Activated gamma-delta T cell (primary cell): ENCODE measurements around the gene ALOXE3.
A peak's percentile ranks its signal among the peaks of the same experiment; 100 is the strongest.

Experiments
- DNase-seq: peaks from one replicate; lab custom pipeline; 2025; lab: John Stamatoyannopoulos, UW
- total RNA-seq, 2 donors: gene quantifications; one replicate each; lab custom pipeline; 2026; lab: John Stamatoyannopoulos, UW

Gene ALOXE3
- 0 to 0.04 reads per million in 2 donors for total RNA-seq

DNA sequence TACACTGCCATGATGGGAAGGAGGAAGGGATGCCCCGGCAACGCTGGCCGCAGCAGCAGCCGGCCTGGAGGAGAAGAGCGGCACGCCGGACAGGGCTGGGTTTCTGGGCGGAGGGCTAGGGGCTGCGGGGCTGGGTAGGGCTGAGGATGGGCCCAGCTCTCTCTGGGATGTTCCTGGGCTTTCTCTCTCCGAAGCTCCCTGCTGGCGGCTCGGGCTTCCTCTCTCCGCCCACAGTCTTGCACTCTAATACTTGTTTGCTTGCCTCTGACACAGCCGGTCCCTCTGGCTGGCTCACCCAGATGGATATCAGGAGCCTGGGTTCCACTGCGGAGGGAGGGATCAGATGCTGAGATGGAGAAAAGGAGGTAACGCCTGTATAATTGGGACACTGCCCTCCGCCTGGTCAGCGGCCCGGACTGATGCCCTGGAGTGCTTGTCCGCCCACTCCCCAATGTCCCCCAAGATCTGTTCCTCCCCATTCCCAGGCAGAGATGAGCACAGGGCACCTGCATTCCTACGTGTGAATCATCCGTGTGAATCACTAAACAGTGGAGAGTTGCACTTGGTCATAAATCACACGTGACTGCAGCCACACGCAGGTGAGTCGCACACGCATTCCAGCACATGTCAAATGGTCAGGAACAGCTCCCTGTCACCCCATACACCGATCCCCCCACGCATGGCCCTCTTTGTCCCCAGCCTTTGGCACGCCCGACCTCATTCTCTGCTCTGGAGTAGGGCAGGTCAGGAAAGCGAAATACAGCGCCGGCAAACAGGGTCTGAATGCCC is at the start of gene ALOXE3:
TSS of gene ALOXE3 (minus strand) at position 535 of the 789 bp plus-strand sequence. CDS start at position 11, 524 bp downstream.
- no peak for DNase-seq

DNA sequence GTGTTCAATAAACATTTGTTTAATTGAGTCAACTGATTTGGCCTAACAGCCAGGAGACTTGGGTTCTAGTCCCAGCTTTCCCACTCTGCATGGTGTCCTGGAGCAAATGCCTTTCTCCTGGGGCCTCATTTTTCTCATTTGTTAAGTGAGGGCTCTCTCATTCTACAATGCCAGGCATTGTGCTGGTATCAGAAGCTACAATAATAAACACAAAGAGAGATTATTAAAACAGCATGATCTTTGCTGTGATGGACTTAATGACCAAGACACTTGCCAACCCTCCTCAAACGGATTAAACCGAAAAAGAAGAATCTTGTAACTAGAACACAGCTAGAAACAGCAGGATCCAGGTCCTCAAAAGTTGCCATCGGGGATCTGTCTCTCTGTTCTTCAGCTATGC is 49.2 kb upstream of the ALOXE3 start:
- DNase-seq: no peak

DNA sequence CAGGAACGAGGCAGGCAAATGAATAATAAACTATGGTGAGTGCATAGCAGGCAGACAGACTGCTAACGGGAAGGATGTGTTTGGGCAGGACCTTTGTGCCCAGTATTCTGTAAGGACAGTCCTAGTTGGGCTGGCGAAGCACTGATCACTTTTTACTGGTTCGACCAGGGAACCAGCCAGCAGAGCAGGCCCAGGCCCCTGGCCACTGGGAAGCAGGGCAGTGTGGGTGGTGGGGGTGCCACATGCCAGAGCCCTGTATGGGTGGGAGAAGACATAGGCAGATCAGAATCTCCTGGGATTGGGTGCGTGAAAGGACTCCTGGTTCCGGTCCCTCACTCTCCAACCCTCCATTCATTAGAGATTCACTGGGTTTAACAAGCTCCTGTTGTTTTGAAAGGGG is 48.4 kb upstream of the ALOXE3 start:
- no peak for DNase-seq

DNA sequence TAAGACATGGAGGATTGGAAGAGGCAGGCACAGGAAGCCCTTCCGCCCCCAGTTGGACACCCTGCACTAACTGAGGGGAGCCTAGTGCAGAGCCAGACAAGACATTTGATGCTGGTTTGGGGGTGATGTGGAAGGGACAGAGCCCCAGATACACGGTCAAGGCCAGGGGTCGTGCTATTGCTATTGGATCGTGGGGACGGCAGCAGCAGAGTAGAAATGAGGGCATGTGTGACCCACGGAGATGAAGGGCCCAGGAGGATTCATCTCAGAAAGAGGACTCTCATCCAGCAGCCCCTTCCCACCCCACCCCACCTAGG is 46.5 kb upstream of the ALOXE3 start:
- no peak for DNase-seq

DNA sequence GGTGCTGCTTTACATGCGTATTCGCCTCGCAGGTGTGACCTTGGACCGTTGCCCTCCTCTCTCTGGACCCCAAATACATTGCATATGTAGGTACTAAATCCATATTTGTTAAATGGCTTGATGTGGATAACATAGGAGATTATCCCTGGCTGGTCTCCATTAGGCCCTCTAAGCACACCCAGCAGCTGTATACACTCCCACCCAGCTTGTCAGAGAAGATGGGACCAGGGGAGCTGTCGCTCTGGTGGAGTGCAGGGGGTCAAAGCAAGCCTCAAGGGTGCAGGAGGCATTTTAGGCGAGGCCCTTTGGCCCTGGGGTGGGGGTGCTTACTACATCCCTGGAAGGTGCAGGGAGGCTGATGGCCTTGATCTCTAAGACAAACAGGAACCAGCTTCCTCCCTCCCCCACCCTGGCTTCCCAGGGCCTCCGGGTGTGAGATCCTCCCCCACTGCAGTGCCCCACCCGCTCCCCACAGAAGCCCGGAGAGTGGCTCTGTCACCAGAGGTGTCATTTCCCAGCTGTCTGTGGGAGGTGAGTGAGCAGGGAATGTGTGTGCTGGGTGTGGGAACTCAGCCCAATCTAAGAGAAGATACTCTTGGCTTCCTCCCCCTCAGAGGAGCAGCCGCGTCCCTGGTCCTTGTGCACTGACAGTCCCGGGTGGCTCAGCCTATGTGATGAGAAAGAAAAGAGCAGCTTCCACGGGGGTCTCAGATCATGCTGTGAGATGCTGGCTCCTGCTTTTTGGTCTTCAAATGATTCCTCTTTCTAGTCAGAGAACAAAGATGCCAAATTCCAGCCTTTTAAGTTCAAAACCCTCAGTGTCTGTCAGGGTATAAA is 45.9 kb upstream of the ALOXE3 start:
- DNase-seq: peak; percentile 51

DNA sequence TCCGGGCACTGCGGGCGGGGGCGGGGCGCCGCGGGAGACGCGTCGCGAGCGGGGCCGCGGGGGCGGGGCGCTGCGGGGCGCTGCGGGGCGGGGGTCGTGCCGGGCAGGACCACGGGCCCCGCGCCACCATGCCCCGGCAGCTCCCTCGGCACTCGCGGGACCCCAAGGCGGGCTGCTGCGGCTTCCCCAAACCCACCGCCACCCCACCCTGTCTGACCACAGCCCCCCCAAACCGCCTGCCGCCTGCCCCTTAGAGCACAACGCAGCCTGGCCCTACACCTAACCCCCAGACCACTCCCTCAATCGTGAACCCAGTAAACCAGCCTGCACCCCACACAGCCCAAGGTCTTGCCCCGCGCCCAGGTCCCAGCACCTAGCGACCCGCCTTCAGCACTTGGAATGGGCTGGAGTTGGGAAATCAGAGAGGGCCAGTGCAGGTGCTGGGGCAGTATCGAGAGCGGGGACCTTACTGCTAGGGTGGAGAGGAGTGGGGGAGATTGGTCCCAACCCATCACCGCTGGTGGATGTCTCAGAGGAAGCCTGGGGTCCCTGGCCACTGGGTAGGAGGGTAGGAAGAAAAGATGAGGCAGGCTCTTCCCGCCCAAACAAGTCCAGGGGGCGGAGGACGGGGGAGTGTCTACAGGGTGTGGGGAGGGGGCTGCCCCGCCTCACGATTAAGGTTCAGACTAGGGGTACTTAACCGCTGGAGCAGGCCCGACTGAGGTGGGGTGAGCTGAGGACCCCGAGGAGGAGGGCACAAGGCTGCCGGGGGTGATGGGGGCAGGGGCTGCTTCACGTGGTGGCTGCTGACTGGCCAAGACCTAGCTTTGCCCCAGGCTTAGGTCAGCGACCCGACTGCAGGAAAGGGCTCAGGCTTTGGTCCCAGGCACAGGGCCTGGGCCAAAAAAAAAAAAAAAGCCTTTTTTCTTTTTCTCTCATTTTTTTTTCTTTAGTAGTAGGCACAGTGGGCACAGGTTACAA is 45.0 kb upstream of the ALOXE3 start:
- no peak for DNase-seq

DNA sequence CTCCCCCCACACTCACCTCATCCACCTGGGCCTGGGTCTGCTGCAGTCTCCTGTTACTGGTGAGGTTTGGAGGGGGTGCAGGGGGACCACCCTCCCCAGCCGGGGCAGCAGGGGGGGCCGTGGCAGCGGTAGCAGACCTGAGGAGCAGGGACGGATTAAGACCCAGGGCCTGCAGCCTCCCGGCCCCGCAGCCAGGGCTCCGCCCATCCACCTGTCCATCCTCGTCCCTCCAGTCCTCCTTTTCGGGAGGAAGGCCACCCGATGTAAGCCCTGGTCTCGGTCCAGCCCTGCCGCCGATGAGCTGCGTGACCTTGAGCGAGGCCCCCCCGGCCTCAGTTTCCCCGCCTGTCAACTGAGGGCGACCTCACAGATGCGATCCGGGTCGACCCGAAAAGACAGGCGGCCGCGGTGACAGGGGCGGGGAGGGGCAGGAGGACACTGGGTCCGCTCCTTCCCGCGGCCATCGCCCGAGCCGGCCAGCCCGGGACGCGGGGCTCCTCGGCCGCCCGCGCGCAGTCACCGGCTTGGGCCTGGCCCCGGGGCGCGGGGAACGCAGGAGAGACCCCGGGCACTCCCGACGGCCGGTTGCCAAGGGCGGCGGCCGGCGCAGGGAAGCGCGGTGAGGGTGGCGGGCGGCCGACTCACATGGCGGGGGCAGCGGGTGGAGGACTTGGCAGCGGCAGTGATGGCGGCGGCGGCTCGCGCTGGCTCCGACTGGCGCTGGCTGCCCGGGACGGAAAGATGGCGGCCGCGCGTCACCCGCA is 44.1 kb upstream of the ALOXE3 start, which contains the start of gene VAMP2:
TSS of gene VAMP2 (minus strand) at position 716 of the 764 bp plus-strand sequence. CDS start at position 647, 69 bp downstream.
- peak; percentile 83 for DNase-seq

DNA sequence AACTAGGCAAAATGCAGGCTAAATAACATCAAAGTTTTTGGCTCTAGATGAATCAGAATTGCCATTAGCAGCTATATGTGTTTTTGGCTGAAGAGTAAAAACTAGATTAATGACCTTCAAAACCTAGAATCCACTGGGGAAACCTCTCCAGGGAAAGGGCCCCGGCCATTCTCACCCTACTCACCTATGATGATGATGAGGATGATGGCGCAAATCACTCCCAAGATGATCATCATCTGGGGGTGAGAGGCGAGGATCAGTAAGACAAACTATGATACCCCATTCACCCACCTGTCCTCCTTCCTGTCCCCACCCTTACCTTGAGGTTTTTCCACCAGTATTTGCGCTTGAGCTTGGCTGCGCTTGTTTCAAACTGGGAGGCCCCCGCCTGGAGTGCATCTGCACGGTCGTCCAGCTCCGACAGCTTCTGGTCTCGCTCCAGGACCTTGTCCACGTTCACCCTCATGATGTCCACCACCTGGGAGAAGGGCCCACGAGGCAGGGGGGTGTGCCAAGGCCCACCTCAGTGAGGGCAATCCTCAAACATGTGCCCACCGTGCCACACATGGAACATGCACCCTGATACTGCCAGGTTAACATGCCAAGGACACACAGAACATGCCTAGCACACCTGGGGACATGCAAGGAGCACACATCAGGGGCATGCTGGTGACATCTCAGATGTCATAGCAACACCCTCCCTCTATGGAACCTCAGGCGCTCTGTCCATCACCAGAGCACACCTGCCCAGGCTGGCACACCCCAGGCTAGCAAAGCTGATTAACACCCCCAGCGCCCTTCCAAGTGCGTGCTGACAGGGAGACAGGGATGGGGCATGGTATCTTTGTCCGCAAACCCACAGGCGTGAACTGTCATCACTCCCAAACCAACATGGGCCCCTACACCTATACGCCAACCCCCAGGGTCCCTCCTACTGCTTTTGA is 43.2 kb upstream of the ALOXE3 start:
- DNase-seq: no peak

DNA sequence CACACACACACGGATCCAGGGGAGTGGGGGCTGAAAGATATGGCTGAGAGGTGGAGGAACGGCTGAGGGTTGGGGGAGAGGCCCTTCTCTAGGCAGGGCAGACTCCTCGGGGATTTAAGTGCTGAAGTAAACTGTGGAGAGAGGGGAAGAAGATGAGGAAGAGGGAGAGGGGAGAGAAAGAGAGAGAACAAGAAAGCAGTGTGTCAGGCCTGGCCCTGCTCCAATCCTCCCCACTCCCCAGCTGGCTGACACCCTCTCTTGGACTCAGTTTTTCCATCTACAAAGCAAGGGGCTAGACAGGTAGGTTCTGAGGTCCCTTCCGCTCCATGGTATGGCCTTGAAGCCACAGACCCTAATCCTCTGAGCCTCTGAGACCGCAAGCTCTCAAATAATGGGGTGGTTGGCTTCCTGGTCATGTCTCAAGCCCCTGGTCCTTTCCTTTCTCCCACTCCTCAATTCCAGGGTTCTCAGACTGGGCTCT is 42.5 kb upstream of the ALOXE3 start:
- no peak for DNase-seq

DNA sequence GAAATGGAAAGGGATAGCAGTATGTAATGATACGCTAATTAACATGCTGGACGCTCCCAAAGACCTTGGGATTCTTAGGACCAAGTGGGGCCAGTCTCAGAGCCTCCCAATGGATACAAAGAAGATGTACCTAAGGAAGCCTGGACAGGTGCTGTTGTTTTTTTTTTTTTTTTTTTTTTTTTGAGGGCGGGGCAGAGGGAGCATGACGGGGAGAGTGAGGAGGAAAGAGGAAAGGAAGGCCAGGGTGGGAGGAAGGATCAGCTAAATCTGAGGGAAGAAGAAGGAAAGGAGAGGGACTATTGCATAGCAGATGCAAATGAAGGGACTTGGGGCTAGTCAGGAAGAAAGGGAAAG is 41.9 kb upstream of the ALOXE3 start:
- DNase-seq: no peak

DNA sequence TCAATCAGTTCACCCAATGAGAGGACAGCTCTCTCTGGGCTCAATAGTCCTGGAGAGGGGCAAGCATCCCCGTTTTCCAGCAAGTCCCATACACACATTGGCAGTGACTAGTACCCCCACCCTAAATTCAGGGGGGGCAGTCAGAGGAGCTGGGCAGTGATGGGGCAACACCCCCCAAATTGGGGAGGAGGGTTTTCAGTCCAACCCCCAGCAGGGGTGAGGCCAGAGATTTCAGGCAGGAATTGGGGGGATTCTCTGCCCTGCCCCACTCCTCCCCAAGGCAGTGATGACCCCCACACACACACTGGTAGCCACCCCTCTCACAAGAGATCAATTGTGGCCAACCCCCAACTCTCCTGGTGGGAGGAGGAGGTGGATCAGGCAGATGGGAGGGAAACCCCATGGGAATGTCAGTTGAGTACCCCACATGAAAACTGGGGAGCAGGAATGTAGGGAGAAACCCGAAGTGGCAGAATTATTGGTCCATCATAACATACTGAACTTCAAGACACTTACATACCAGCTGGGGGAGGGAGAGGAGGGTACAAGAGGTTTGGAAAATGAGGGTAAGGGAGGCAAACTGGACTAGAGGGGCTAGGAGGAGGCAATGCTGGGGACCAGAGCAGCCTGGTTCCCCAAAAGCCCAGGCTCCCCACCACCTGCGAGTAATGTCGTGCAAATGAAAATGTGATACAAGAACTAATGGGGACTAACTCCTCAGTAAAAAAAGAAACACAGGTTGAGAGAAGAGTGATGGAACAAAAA is 41.3 kb upstream of the ALOXE3 start:
- no peak for DNase-seq

DNA sequence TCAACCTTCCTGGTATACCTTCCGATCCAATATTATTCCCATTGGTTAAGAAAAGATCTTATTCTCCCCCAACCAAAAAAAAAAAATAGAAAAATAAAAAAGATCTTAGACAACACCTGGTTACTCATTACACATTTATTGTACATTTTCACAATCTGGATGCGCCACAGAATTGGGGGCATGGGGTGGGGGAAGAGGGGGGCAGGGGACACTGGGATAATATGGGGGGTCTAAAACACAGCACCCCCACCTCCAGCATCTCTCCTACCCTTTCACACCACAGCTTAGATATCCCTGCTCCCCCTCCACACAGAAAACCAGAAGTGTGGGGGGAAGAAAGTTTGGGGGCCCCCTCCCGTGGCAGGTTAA is 40.7 kb upstream of the ALOXE3 start:
- DNase-seq: no peak

DNA sequence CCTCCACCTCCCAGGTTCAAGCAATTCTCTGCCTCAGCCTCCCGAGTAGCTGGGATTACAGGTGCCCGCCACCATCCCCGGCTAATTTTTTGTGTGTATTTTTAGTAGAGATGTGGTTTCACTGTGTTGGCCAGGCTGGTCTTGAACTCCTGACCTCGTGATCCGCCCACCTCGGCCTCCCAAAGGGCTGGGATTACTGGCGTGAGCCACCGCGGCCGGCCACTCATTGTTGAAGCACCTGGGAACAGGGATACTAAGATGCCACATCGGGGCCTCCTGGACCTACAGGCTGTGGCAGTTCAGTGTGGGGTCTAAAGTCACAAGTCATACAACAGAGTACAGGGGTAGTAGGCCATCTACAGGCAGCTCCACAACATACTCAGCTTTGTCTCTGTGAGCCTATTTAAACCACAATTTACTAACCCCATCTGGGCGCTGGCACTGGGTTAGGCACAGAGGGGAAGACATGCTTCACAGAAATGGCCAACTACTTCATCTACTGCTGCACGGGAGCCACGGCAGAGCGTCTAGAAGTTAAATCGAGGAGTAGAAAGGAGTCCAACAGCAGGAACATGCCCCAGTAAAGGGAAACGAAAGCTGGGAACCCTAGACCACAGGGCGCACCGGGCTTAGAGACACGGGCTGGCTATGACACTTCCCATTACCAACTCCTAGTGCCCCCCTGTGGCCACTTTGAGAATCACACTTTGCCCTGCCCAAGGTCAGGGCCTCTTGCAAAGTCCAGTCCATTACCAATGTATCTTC is 40.1 kb upstream of the ALOXE3 start:
- no peak for DNase-seq

DNA sequence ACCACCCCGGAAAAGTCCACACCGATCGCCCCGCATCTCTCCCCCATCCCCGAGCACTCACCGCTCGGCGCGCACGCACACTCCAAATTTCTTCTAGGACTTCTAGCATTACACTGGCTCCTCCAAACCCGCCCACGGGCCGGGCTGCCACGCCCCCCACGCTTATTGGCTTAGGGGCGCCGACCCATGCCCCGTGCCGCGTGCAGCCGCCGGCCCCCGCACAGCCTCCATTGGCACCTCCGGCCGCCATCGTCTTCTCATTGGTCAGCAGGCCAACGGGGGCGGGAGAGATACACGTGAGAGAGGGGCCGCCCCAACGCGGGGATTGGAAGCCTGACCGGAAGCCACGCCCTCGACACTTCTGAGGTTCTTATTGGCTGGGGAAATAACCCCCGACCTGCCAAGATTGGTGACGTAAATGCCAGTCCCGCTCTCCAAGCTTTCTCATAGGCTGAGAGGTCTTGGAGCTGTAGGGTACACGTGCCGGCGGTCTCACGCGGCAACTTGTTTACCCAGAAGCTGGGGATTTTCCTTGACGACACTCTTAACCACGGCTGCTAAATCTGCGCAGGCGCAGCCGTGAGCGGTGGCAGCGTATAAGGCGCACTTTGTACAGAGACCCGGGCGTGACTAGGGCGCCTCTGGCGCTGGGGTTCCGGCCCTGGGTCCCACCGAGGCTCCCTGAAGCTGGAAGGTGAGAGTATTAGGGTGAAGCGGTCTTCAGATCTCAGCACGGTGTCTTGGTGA is 38.1 kb upstream of the ALOXE3 start:
- peak; percentile 99 for DNase-seq

DNA sequence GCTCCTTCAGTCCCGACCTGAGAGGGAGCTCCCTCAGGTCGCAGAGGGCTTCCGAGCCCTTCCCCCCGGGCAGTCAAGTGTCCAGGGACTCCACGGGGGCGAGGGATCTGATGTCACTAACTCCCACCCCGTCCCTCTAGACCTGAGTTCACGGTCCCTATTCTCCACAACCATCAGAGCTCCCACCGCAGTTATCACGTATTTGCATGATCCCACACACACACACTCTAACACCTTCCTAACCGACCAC is 37.6 kb upstream of the ALOXE3 start:
- no peak for DNase-seq

DNA sequence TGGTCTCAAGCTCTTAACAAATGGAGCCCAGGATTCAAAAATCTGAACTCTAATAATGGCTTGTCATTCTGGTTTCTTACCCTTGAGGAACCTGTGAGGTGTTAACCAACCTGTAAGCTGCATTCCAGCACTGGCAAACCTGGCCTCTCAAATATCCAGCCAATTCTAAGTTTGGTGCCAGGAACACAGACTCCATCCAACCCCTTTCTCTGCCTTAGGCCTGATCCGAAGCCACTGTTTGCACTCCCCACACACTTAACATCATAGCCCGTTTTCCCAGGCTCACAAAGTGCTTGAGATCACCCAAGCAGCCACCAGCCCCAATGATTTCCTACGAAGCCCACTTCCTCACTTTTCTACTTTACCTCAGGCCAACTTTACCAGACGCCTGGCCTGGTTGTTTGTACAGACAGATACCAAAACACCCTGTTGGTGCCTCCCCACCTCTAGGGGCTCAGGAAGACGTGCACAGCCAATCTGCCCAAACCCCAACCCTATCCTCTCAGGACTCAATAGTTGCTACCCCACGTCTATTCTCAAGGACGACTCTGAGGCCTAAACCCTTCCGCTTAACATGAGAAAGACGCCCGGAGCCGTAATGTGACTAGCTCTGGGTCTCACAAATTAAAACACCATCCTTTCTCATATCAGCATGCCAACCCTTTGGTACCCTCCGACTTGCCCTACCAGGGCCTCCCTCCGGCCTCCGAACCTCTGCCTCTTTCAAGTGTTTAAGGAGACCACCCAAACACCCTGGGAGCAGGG is 37.1 kb upstream of the ALOXE3 start:
- DNase-seq: no peak

DNA sequence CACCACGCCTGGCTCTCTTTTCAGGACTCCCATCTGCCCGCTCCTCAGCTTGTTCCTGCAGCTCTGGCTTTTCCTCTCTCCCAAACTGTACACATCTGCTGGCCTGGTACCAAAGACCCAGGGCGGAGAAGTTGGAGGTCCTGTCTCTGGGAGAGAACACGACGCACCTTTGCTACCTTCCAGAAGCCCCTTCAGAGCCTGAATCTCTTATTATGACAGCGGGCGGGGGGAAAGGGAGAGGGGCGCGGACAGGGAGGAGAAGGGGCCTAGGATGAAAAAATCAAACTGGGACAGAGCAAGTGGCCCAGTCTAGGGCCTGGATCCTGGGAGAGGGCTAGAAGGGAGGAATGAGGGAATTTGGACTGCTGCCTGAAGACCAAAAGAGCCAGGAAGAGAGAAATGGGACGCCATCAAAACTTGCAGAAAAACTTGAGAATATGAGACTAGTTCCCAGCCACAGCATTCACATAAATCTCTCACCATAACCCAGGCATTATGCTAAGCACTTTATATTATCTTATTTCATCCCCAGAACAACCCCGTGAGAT is 36.4 kb upstream of the ALOXE3 start:
- DNase-seq: no peak
